A673 (cell line): Measurements from ENCODE around the gene MSI2. TPM values are rescaled to one million over a fixed set of nuclear protein-coding genes. Genes with fewer than 3 reads are reported as not detected.

Experiments used
- BruUV-seq: library from RNA; stranded (reverse); fragments of 400-500 nt; replicated peaks from 2 replicates; lab custom pipeline; 2021; lab: Mats Ljungman, UMichigan
- CTCF ChIA-PET: fragments of 300-600 bp; sonication (Branson Sonifier 250); formaldehyde crosslinking; loops from one replicate; lab custom pipeline; 2022; ENCODE audit warnings: antibody characterized with exemption; lab: Charles Lee
- POLR2A ChIA-PET: fragments of 300-600 bp; sonication (Branson Sonifier 250); formaldehyde crosslinking; loops from one replicate; lab custom pipeline; 2022; ENCODE audit warnings: antibody characterized with exemption; ENCODE audit not compliant: low non-redundant PET; lab: Charles Lee
- DNase-seq: peaks from one replicate; pipeline ENCODE4 v3.0.0-alpha.2; 2015; ENCODE audit warnings: low spot score
- H3K27ac ChIP-seq: fragments of 200-600 bp; sonication (generic); 2 replicates; pipeline ENCODE4 v1.5.1; 2016; ENCODE audit warnings: mixed run types, low read depth, mild to moderate bottlenecking, mixed read lengths, antibody characterized with exemption, low read length; ENCODE audit not compliant: poor library complexity, severe bottlenecking
- H3K27me3 ChIP-seq: fragments of 200-600 bp; sonication (generic); replicated peaks from 2 replicates; pipeline ENCODE4 v1.6.1; 2017; ENCODE audit warnings: mixed run types, low read depth, mild to moderate bottlenecking, mixed read lengths, antibody characterized with exemption, low read length; ENCODE audit not compliant: insufficient read depth, poor library complexity
- H3K36me3 ChIP-seq: fragments of 200-600 bp; sonication (generic); 2 replicates; pipeline ENCODE4 v1.6.1; 2016; ENCODE audit warnings: mixed run types, mild to moderate bottlenecking, mixed read lengths, antibody characterized with exemption, low read length; ENCODE audit not compliant: insufficient read depth, poor library complexity, severe bottlenecking
- H3K4me1 ChIP-seq: fragments of 200-600 bp; sonication (generic); 2 replicates; pipeline ENCODE4 v1.6.1; 2017; ENCODE audit warnings: mixed run types, mild to moderate bottlenecking, mixed read lengths, antibody characterized with exemption, low read length; ENCODE audit not compliant: insufficient read depth, poor library complexity, severe bottlenecking
- H3K4me3 ChIP-seq: fragments of 200-600 bp; sonication (generic); 2 replicates; pipeline ENCODE4 v1.5.1; 2016; ENCODE audit warnings: low read depth, mixed run types, mild to moderate bottlenecking, mixed read lengths, low read length; ENCODE audit not compliant: poor library complexity, severe bottlenecking
- H3K9me3 ChIP-seq: fragments of 200-600 bp; sonication (generic); 2 replicates; pipeline ENCODE4 v1.6.1; 2016; ENCODE audit warnings: mixed run types, low read depth, mild to moderate bottlenecking, mixed read lengths, antibody characterized with exemption, low read length; ENCODE audit not compliant: poor library complexity, severe bottlenecking
- EZH2 ChIP-seq: fragments of 200-600 bp; sonication (generic); IDR thresholded peaks from 2 replicates; pipeline ENCODE4 v1.6.1; 2017; ENCODE audit warnings: borderline replicate concordance, low read depth, mild to moderate bottlenecking, mixed read lengths, antibody characterized with exemption, low read length; ENCODE audit not compliant: poor library complexity, severe bottlenecking
- intact Hi-C: fragments of 100-400 bp; cut with micrococcal nuclease; formaldehyde crosslinking; loops from one replicate; pipeline ENCODE4 v1.10.0; 2022; ENCODE audit not compliant: unreplicated experiment
- total RNA-seq: library from RNA; stranded (reverse); gene quantifications from 2 replicates; pipeline ENCODE4 v1.2.3, GENCODE V29; 2021
- TF ChIP-seq, protein P1 (sequence below): fragments of 300-800, 200-600 bp; sonication (generic); conservative IDR thresholded peaks from 2 replicates; pipeline ENCODE4 v1.5.1; 2017; ENCODE audit warnings: low read depth, mild to moderate bottlenecking, antibody characterized with exemption, low read length, moderate library complexity, mixed read lengths

MSI2 gene
- total RNA-seq, 1 experiment from 2014 or later = 108 TPM

DNA sequence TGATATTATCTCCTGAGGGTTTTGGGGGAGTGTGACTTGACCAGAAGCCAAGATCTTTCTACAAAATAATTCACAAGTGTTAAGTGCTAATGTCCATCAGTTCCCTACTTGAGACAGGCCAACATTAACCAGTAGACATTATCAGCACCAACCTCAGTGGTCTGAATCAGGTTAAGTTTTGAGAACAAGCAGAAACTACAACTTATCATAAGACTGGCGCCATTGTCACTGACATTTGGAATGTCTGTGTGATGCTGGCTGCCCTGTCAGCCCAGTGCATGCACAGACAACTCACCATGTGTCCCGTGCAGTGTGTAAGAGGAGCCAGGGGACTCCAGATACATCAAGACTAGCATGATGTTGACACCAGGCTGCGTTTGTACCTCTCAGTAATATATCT, 412.0 kb downstream of the MSI2 start:
- DNase-seq = no peak
- no TSS peak for BruUV-seq
- Histone ChIP-seq H3K36me3 (no peaks in the 10 kb centered on the region), H3K27me3 (no peaks in the 10 kb centered on the region), H3K4me3 (no peak overlapping the region), H3K9me3 (no peaks in the 10 kb centered on the region), H3K4me1 (peaks cover 15% of the 10 kb centered on the region), H3K27ac (no peak overlapping the region)
- intact Hi-C loops = no loop called here
- POLR2A ChIA-PET = no interaction called here
- no peak for TF ChIP-seq EZH2
- TF ChIP-seq, protein P1, sequence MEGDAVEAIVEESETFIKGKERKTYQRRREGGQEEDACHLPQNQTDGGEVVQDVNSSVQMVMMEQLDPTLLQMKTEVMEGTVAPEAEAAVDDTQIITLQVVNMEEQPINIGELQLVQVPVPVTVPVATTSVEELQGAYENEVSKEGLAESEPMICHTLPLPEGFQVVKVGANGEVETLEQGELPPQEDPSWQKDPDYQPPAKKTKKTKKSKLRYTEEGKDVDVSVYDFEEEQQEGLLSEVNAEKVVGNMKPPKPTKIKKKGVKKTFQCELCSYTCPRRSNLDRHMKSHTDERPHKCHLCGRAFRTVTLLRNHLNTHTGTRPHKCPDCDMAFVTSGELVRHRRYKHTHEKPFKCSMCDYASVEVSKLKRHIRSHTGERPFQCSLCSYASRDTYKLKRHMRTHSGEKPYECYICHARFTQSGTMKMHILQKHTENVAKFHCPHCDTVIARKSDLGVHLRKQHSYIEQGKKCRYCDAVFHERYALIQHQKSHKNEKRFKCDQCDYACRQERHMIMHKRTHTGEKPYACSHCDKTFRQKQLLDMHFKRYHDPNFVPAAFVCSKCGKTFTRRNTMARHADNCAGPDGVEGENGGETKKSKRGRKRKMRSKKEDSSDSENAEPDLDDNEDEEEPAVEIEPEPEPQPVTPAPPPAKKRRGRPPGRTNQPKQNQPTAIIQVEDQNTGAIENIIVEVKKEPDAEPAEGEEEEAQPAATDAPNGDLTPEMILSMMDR = no peak
- CTCF ChIA-PET = no interaction called here

DNA sequence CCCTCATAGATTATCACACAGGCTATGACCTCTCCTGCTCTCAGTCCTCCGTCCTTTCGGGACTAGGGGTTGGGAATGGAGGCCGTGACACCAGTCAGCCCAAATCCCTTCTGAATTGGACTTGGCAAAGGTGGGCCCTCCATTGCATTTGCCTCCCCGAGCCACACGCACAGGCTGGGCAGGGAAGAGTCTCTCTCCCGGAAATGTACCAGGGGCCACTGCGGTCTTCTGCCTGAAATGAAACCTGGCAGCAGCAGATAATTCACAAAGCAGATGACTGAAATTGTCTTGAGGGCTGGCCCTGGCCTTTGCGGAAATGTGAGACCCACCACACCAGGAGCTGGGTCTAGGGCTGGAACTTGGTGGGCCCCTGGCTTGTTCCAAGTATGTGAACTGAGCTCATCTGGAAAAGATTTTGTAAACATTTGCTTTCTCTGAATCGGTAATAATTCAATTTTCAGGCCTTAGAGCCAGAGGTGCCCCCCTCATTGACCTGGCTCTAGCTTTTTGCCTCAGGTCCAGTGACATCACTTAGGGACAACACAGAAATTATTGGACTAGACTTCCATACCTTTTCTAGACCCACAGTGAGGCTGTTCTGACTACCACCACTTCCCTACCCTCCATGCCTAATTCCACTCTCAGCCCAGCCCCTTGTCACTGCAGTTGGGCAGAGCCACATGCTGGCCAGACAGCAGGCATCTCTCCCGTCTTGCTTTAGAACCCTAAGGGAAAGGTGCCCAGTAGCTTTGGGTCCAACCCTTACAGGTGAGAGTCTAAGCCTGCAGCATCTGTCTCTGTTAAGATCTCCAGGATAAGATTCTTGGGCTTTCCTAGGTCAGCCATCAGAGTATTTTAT, 413.6 kb downstream of the MSI2 start:
- DNase-seq = no peak
- ChIA-PET CTCF (interaction anchor here (0.5 kb wide), 1 partner anchor 515 kb away, joined by 3 read pairs; no protein-coding TSS in a partner anchor), POLR2A (no interaction called here)
- BruUV-seq = no TSS peak
- no peak for TF ChIP-seq EZH2
- TF ChIP-seq, protein P1 = no peak
- H3K27me3 ChIP-seq = no peaks in the 10 kb centered on the region
- no peaks in the 10 kb centered on the region for H3K36me3 ChIP-seq
- intact Hi-C loops = loop anchor here (5.0 kb wide), 1 partner anchor 73 kb away; no protein-coding TSS in a partner anchor
- H3K4me3 ChIP-seq = no peak overlapping the region
- no peaks in the 10 kb centered on the region for H3K9me3 ChIP-seq
- H3K4me1 ChIP-seq = peaks cover 5% of the 10 kb centered on the region
- H3K27ac ChIP-seq = no peak overlapping the region

DNA sequence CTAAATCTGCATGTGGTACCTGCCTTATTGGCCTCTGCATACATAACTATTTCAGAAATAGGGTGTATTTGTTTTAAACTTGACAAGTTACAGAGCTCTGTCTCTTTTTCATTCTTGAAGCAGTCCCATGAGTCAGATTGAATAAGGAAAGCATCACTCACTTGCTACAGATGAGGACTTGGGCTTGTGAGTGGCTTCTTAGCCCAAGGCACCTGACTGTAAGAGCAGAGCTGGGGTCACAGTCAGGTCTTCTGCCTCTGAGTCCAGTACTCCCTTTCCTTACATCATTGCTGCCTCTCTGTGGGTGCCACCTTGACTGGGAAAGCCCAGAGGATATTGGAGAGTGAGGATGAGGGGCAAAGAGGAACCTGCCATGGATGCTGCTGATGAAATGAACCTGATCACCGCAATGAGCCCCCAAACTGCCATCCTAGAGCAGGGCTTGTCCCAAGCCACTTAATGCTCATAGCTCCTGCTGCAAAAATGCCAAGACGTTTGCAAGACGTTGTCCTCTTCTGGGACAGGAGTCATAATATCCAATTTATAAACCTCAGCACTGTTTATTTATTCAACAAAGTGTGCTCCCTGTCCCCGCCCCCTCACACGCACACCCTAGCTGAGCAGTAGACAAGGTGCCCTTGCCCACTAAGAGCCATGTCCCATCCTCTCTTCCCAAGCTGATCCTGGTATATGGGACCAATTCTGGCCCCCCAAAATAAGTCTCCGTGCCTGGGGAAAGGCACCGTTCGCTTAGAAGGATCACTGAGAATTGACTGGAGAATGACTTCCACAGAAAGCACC, 414.6 kb downstream of the MSI2 start:
- Histone ChIP-seq H3K36me3 (no peaks in the 10 kb centered on the region), H3K4me1 (peaks cover 5% of the 10 kb centered on the region), H3K27me3 (no peaks in the 10 kb centered on the region), H3K9me3 (no peaks in the 10 kb centered on the region), H3K4me3 (no peak overlapping the region), H3K27ac (no peak overlapping the region)
- no peak for TF ChIP-seq EZH2
- TF ChIP-seq, protein P1 = no peak
- ChIA-PET POLR2A (interaction anchor here (0.6 kb wide), 1 partner anchor 10 kb away, joined by 3 read pairs; no protein-coding TSS in a partner anchor), CTCF (interaction anchor here (0.6 to 3.0 kb wide), 15 partner anchors 8 to 427 kb away, joined by 3 to 51 read pairs (median 5); no protein-coding TSS in a partner anchor)
- intact Hi-C loops = loop anchor here (1.0 to 5.0 kb wide), 2 partner anchors 74 to 425 kb away; no protein-coding TSS in a partner anchor
- no TSS peak for BruUV-seq
- DNase-seq = no peak
